Measurements from ENCODE around the gene FETUB.

Gene FETUB

GRCh38 chr3:186638259-186638658, 1.9 kb upstream of the FETUB start:
- no peak for DNase-seq

GRCh38 chr3:186640473-186640818, 247 bp downstream of the FETUB start:
- no peak for DNase-seq

- DNase-seq: no peak
Measured at GRCh38 chr3:186640929-186641328, 730 bp downstream of the FETUB start.

GRCh38 chr3:186642014-186642413, 1.8 kb downstream of the FETUB start:
- no peak for DNase-seq

GRCh38 chr3:186643493-186643892, 3.3 kb downstream of the FETUB start:
- no peak for DNase-seq

GRCh38 chr3:186644683-186645082, 4.5 kb downstream of the FETUB start:
- DNase-seq: no peak

GRCh38 chr3:186646106-186646505, 5.9 kb downstream of the FETUB start:
- DNase-seq: no peak

- DNase-seq: no peak
Measured at GRCh38 chr3:186646841-186647240, 6.6 kb downstream of the FETUB start.

- no peak for DNase-seq
Measured at GRCh38 chr3:186648851-186649250, 8.7 kb downstream of the FETUB start.

GRCh38 chr3:186651678-186652215, 11.5 kb downstream of the FETUB start:
- DNase-seq: no peak

GRCh38 chr3:186653080-186653707, 13.0 kb downstream of the FETUB start:
- DNase-seq: no peak

- DNase-seq: no peak
Measured at GRCh38 chr3:186653984-186654383, 13.8 kb downstream of the FETUB start.

- DNase-seq: no peak
Measured at GRCh38 chr3:186663361-186664118, 23.3 kb downstream of the FETUB start.

- DNase-seq: no peak
Measured at GRCh38 chr3:186664119-186664495, 23.9 kb downstream of the FETUB start.

GRCh38 chr3:186664506-186664905, 24.3 kb downstream of the FETUB start:
- DNase-seq: no peak

- DNase-seq: no peak
Measured at GRCh38 chr3:186665625-186666188, 25.5 kb downstream of the FETUB start, which contains the start of gene HRG. HRG (plus strand) TSS chr3:186666014; CDS start chr3:186666032, 18 bp downstream.

GRCh38 chr3:186668426-186668825, 28.2 kb downstream of the FETUB start:
- DNase-seq: no peak

GRCh38 chr3:186669378-186670084, 29.3 kb downstream of the FETUB start:
- no peak for DNase-seq

GRCh38 chr3:186670155-186670554, 30.0 kb downstream of the FETUB start:
- DNase-seq: no peak

GRCh38 chr3:186671051-186671450, 30.9 kb downstream of the FETUB start:
- no peak for DNase-seq

GRCh38 chr3:186678604-186679003, 38.4 kb downstream of the FETUB start:
- no peak for DNase-seq

- no peak for DNase-seq
Measured at GRCh38 chr3:186679151-186679550, 39.0 kb downstream of the FETUB start.

GRCh38 chr3:186680869-186681268, 40.7 kb downstream of the FETUB start:
- no peak for DNase-seq

Measured in NCI-H2171 treated with DMSO at 0.1 percent for 48 hours (cell line).